HCT116 (cell line): ENCODE measurements around the gene TBC1D3I. TPM values are rescaled to one million over a fixed set of nuclear protein-coding genes. Genes with fewer than 3 reads are reported as not detected.
"Not testable (repeated sequence)": the region's sequence is repeated elsewhere in the genome, so short reads cannot be mapped to it uniquely, and the experiment has no call there.

Source experiments
- ATAC-seq: fragments of 200-7000 bp; cut with Tn5 transposase; 2 replicates; pipeline ENCODE4 v1.9.1; 2020; ENCODE audit warnings: mild to moderate bottlenecking, moderate library complexity
- BruUV-seq: library from RNA; stranded (reverse); fragments of 400-500 nt; replicated peaks from 2 replicates; lab custom pipeline; 2021; lab: Mats Ljungman, UMichigan
- CTCF ChIA-PET: fragments of 300-600 bp; sonication (Branson Sonifier 250); formaldehyde crosslinking; loops from one replicate; lab custom pipeline; 2021; ENCODE audit warnings: antibody characterized with exemption; lab: Charles Lee
- POLR2A ChIA-PET: fragments of 300-600, 350-600 bp; sonication (Branson Sonifier 250); formaldehyde crosslinking; loops from one replicate; lab custom pipeline; 2021; ENCODE audit warnings: antibody characterized with exemption; lab: Charles Lee
- RAD21 ChIA-PET, 2 experiments: fragments of 300-600 bp; sonication (Branson Sonifier 250); formaldehyde crosslinking; loops; one replicate each; lab custom pipeline; 2023; ENCODE audit warnings: low total read pairs in 2 of 2; ENCODE audit not compliant: uncharacterized antibody in 2 of 2, unreplicated experiment in 2 of 2, low non-redundant PET in 1 of 2; lab: Charles Lee
- DNase-seq: peaks from one replicate; pipeline ENCODE4 v3.0.0-alpha.2; 2010; ENCODE audit warnings: low read depth, low spot score
- H2AFZ ChIP-seq: fragments of 200-600 bp; shearing (Covaris generic), sonication (generic); 2 replicates; pipeline ENCODE4 v1.6.1; 2017; ENCODE audit warnings: low read depth, mixed run types, mixed read lengths, antibody characterized with exemption, low read length; ENCODE audit not compliant: poor library complexity, severe bottlenecking
- H3K27ac ChIP-seq: 2 replicates; pipeline ENCODE4 v1.5.1; 2012; ENCODE audit warnings: low read depth, low read length
- H3K27me3 ChIP-seq: fragments of 200-600 bp; sonication (generic); 2 replicates; pipeline ENCODE4 v1.6.1; 2016; ENCODE audit warnings: mixed run types, low read length, mixed read lengths; ENCODE audit not compliant: insufficient read depth
- H3K36me3 ChIP-seq, 2 experiments: fragments of 200-500 bp in 1 of 2; fragments of 200-600 bp in 1 of 2; sonication (Bioruptor generic) in 1 of 2; sonication (generic) in 1 of 2; 2 replicates each; pipeline versions ENCODE4 v1.5.1 to v1.6.1; 2014 to 2016; ENCODE audit warnings: low read length in 2 of 2, inconsistent platforms in 1 of 2, mixed read lengths in 1 of 2, mixed run types in 1 of 2; ENCODE audit not compliant: insufficient read depth in 2 of 2, control insufficient read depth in 1 of 2
- H3K4me1 ChIP-seq, 2 experiments: fragments of 200-600 bp in 1 of 2; sonication (generic) in 1 of 2; 2 replicates each; pipeline versions ENCODE4 v1.5.1 to v1.6.1; 2012 to 2017; ENCODE audit warnings: low read length in 2 of 2, inconsistent platforms in 1 of 2, mild to moderate bottlenecking in 1 of 2, mixed read lengths in 1 of 2, mixed run types in 1 of 2, moderate library complexity in 1 of 2; ENCODE audit not compliant: insufficient read depth in 2 of 2, control insufficient read depth in 1 of 2
- H3K4me2 ChIP-seq: fragments of 200-600 bp; sonication (generic); 2 replicates; pipeline ENCODE4 v1.6.1; 2017; ENCODE audit warnings: mixed run types, low read length, mixed read lengths
- H3K4me3 ChIP-seq, 2 experiments: fragments of 200-600 bp in 1 of 2; sonication (generic) in 1 of 2; replicated peaks in 1 of 2; 2 replicates each; pipeline ENCODE4 v1.5.1; 2011 to 2016; ENCODE audit warnings: low read length in 2 of 2, control low read depth in 1 of 2, low read depth in 1 of 2, mild to moderate bottlenecking in 1 of 2, mixed read lengths in 1 of 2, mixed run types in 1 of 2
- H3K79me2 ChIP-seq: fragments of 200-600 bp; sonication (generic); 2 replicates; pipeline ENCODE4 v1.6.1; 2017; ENCODE audit warnings: mild to moderate bottlenecking, mixed run types, low read length, moderate library complexity, mixed read lengths; ENCODE audit not compliant: insufficient read depth
- H3K9ac ChIP-seq: fragments of 200-600 bp; sonication (generic); 2 replicates; pipeline ENCODE4 v1.6.1; 2016; ENCODE audit warnings: low read length, mixed read lengths
- H3K9me2 ChIP-seq: fragments of 200-600 bp; sonication (generic), shearing (Covaris generic); 2 replicates; pipeline ENCODE4 v1.6.1; 2017; ENCODE audit warnings: mixed run types, mild to moderate bottlenecking, moderate library complexity; ENCODE audit not compliant: insufficient read depth
- H3K9me3 ChIP-seq, 2 experiments: fragments of 200-500 bp in 1 of 2; fragments of 200-600 bp in 1 of 2; sonication (Bioruptor generic) in 1 of 2; sonication (generic) in 1 of 2; 2 replicates each; pipeline ENCODE4 v1.6.1; 2014 to 2017; ENCODE audit warnings: low read length in 2 of 2, mixed read lengths in 2 of 2, inconsistent platforms in 1 of 2, low read depth in 1 of 2, mild to moderate bottlenecking in 1 of 2, mixed run types in 1 of 2, moderate library complexity in 1 of 2; ENCODE audit not compliant: control insufficient read depth in 1 of 2, insufficient read depth in 1 of 2
- H4K20me1 ChIP-seq: fragments of 200-600 bp; sonication (generic), shearing (Covaris generic); 2 replicates; pipeline ENCODE4 v1.6.1; 2017; ENCODE audit warnings: mixed run types, mild to moderate bottlenecking, moderate library complexity; ENCODE audit not compliant: insufficient read depth
- intact Hi-C: fragments of 100-400 bp; cut with micrococcal nuclease; formaldehyde crosslinking; loops from 2 replicates; pipeline ENCODE4 v1.10.0; 2022
- total RNA-seq: library from RNA; stranded (reverse); gene quantifications from one replicate; pipeline ENCODE4 v1.2.1, GENCODE V29; 2021; ENCODE audit not compliant: unreplicated experiment

Gene TBC1D3I
- total RNA-seq, 1 experiment from 2014 or later: 0.17 TPM

- ATAC-seq, H3K27ac ChIP-seq, H3K4me3 ChIP-seq, H3K27me3 ChIP-seq, H3K4me2 ChIP-seq, H3K9me3 ChIP-seq, H4K20me1 ChIP-seq, CTCF ChIA-PET, RAD21 ChIA-PET, H3K36me3 ChIP-seq, DNase-seq, POLR2A ChIA-PET, H3K4me1 ChIP-seq, H3K79me2 ChIP-seq, intact Hi-C loops, BruUV-seq, H3K9ac ChIP-seq, H2AFZ ChIP-seq, H3K9me2 ChIP-seq: not testable (repeated sequence)
Observed at GRCh38 chr17:36221581-36222100, 42.7 kb downstream of the TBC1D3I start.

GRCh38 chr17:36220737-36221580, 43.4 kb downstream of the TBC1D3I start:
- H3K4me3 ChIP-seq, H3K79me2 ChIP-seq, H4K20me1 ChIP-seq, CTCF ChIA-PET, H2AFZ ChIP-seq, ATAC-seq, POLR2A ChIA-PET, RAD21 ChIA-PET, H3K9me2 ChIP-seq, H3K36me3 ChIP-seq, DNase-seq, BruUV-seq, H3K4me2 ChIP-seq, H3K9ac ChIP-seq, H3K4me1 ChIP-seq, H3K27ac ChIP-seq, H3K9me3 ChIP-seq, H3K27me3 ChIP-seq, intact Hi-C loops: not testable (repeated sequence)

DNA sequence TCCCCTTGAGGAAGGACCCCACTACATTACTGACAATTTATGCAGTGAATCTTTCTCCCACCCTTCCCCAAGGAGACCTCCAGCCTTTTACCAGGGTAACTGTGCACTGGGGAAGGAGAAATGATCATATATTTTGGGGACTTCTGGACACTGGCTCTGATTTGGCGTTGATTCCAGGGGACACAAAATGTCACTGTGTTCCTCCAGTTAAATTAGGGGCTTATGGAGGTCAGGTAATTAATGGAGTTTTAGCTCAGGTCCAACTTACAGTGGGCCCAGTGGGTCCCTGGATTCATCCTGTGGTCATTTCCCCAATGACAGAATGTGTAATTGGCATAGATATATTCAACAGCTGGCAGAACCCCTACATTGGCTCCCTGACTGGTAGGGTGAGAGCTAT, 44.8 kb downstream of the TBC1D3I start:
- ATAC-seq, H3K4me3 ChIP-seq, RAD21 ChIA-PET, POLR2A ChIA-PET, H3K27me3 ChIP-seq, DNase-seq, H3K9me3 ChIP-seq, H3K4me2 ChIP-seq, H2AFZ ChIP-seq, H3K36me3 ChIP-seq, H3K9me2 ChIP-seq, H3K9ac ChIP-seq, H3K79me2 ChIP-seq, CTCF ChIA-PET, intact Hi-C loops, H3K4me1 ChIP-seq, BruUV-seq, H3K27ac ChIP-seq, H4K20me1 ChIP-seq: not testable (repeated sequence)

DNA sequence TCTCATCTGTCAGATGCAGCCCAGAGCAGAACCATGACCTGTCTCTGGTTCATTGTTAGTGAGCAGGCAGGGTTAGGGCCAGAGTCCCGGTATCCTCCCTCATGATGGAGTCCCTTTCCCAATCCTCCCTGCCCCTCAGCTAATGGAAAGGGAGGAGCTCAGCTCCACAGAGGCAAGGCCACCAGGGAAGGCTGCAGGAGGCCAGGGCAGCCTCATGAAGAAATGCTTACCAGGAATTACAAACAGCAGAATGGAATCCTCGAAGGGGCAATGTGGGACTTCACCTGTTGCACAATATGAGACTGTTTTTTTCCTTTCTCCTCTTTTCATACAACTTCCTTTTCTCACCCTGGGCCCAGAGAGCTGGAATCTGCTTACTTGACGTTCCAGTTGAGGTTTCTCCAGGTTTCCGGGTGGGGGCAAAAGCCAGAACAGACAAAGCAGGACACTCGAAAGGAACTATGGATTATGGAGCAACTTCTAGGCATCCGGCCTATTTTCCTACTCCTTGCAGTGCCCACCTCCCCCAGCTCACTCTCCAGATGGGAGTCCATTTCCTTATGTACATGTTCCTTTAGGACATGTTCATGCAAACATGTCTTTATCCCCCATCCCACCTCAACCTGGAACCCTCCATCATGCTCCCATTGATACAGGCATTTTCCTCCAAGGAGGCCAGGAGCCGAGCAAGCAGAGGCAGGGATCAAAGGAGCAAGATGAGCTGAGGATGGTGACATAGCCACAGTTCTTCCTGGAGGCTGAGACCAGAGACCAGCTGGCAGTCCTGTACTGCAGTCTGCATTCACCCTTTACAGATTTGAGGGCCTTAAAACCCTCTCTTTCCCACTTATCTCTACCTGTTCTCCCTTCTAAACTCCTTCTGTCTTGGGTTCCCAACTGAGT, 48.7 kb downstream of the TBC1D3I start:
- BruUV-seq, H3K9ac ChIP-seq, DNase-seq, H3K4me3 ChIP-seq, RAD21 ChIA-PET, ATAC-seq, H3K27ac ChIP-seq, H3K36me3 ChIP-seq, H2AFZ ChIP-seq, H3K4me1 ChIP-seq, H3K9me2 ChIP-seq, intact Hi-C loops, CTCF ChIA-PET, H3K4me2 ChIP-seq, H4K20me1 ChIP-seq, POLR2A ChIA-PET, H3K9me3 ChIP-seq, H3K79me2 ChIP-seq: not testable (repeated sequence)
- peaks cover 15% of the 10 kb centered on the region; the same call in 1 of the 2 replicates for H3K27me3 ChIP-seq
